Activated naive CD8-positive, alpha-beta T cell (primary cell): ENCODE data around the gene CKAP2.
"Not testable (repeated sequence)": the region's sequence is repeated elsewhere in the genome, so short reads cannot be mapped to it uniquely, and the experiment has no call there.

Experiments used
- H3K27ac Mint-ChIP-seq: one replicate; pipeline ENCODE4 v1.8.0; 2021; ENCODE audit warnings: mixed read lengths
- H3K27me3 Mint-ChIP-seq: one replicate; pipeline ENCODE4 v1.8.0; 2021; ENCODE audit warnings: mixed read lengths
- H3K36me3 Mint-ChIP-seq: one replicate; pipeline ENCODE4 v1.8.0; 2021; ENCODE audit warnings: mixed read lengths
- H3K4me1 Mint-ChIP-seq: one replicate; pipeline ENCODE4 v1.8.0; 2021; ENCODE audit warnings: low read depth, mixed read lengths
- H3K4me3 Mint-ChIP-seq: one replicate; pipeline ENCODE4 v1.8.0; 2021; ENCODE audit warnings: mild to moderate bottlenecking, mixed read lengths
- H3K9me3 Mint-ChIP-seq: one replicate; pipeline ENCODE4 v1.8.0; 2021; ENCODE audit warnings: low read depth, mixed read lengths

The CKAP2 gene

GRCh38 chr13:52447354-52447753 is 7.9 kb upstream of the CKAP2 start:
- Mint-ChIP-seq H3K36me3 (no peaks in the 10 kb centered on the region), H3K9me3 (no peaks in the 10 kb centered on the region), H3K27me3 (no peaks in the 10 kb centered on the region), H3K27ac (no peak overlapping the region), H3K4me3 (no peak overlapping the region), H3K4me1 (peaks cover 36% of the 10 kb centered on the region)

- H3K4me1 Mint-ChIP-seq, result peaks cover 36% of the 10 kb centered on the region
- H3K9me3 Mint-ChIP-seq, result no peaks in the 10 kb centered on the region
- H3K36me3 Mint-ChIP-seq, result no peaks in the 10 kb centered on the region
- no peak overlapping the region for H3K27ac Mint-ChIP-seq
- peak overlapping the region; percentile 86 for H3K4me3 Mint-ChIP-seq
- H3K27me3 Mint-ChIP-seq, result no peaks in the 10 kb centered on the region
These were observed 7.3 kb upstream of the CKAP2 start for GRCh38 chr13:52447815-52448552.

GRCh38 chr13:52449331-52450011 is 5.8 kb upstream of the CKAP2 start:
- Mint-ChIP-seq H3K4me1 (peaks cover 39% of the 10 kb centered on the region), H3K36me3 (no peaks in the 10 kb centered on the region), H3K27ac (peak overlapping the region; percentile 87), H3K27me3 (no peaks in the 10 kb centered on the region), H3K9me3 (no peaks in the 10 kb centered on the region), H3K4me3 (peak overlapping the region; percentile 98)

- Mint-ChIP-seq H3K9me3 (no peaks in the 10 kb centered on the region), H3K36me3 (no peaks in the 10 kb centered on the region), H3K4me3 (peak within 1 kb of the TSS; percentile 98), H3K27me3 (no peaks in the 10 kb centered on the region), H3K4me1 (peaks cover 40% of the 10 kb centered on the region), H3K27ac (peak within 1 kb of the TSS; percentile 87)
These were observed 5.1 kb upstream of the CKAP2 start, which contains the start of gene VPS36 for GRCh38 chr13:52450012-52450792. Gene VPS36, minus strand, starts transcription at chr13:52450634. Its CDS starts 40 bp downstream, at chr13:52450594.

- H3K4me1 Mint-ChIP-seq, result peaks cover 40% of the 10 kb centered on the region
- H3K36me3 Mint-ChIP-seq, result no peaks in the 10 kb centered on the region
- no peaks in the 10 kb centered on the region for H3K9me3 Mint-ChIP-seq
- peak overlapping the region; percentile 75 for H3K27ac Mint-ChIP-seq
- no peaks in the 10 kb centered on the region for H3K27me3 Mint-ChIP-seq
- H3K4me3 Mint-ChIP-seq, result peak overlapping the region; percentile 83
These were observed 4.5 kb upstream of the CKAP2 start for GRCh38 chr13:52450793-52451116.

- H3K27me3 Mint-ChIP-seq, result no peaks in the 10 kb centered on the region
- no peaks in the 10 kb centered on the region for H3K36me3 Mint-ChIP-seq
- H3K9me3 Mint-ChIP-seq, result no peaks in the 10 kb centered on the region
- H3K27ac Mint-ChIP-seq, result peak overlapping the region; percentile 75
- peaks cover 45% of the 10 kb centered on the region for H3K4me1 Mint-ChIP-seq
- peak overlapping the region; percentile 83 for H3K4me3 Mint-ChIP-seq
These were observed 4.0 kb upstream of the CKAP2 start for GRCh38 chr13:52451135-52451804.

- Mint-ChIP-seq H3K9me3 (no peaks in the 10 kb centered on the region), H3K27ac (no peak overlapping the region), H3K4me3 (no peak overlapping the region), H3K36me3 (no peaks in the 10 kb centered on the region), H3K27me3 (no peaks in the 10 kb centered on the region), H3K4me1 (peaks cover 43% of the 10 kb centered on the region)
These were observed 2.8 kb upstream of the CKAP2 start for GRCh38 chr13:52452470-52452869.

GRCh38 chr13:52454459-52454819 is 839 bp upstream of the CKAP2 start:
- Mint-ChIP-seq H3K9me3 (no peaks in the 10 kb centered on the region), H3K27ac (peak overlapping the region; percentile 97), H3K4me3 (peak overlapping the region; percentile 96), H3K27me3 (no peaks in the 10 kb centered on the region), H3K36me3 (no peaks in the 10 kb centered on the region), H3K4me1 (peaks cover 29% of the 10 kb centered on the region)

GRCh38 chr13:52455677-52456041 is 381 bp downstream of the CKAP2 start:
- H3K9me3 Mint-ChIP-seq, result no peaks in the 10 kb centered on the region
- H3K4me3 Mint-ChIP-seq, result peak overlapping the region; percentile 88
- peaks cover under 1% of the 10 kb centered on the region for H3K36me3 Mint-ChIP-seq
- H3K27me3 Mint-ChIP-seq, result no peaks in the 10 kb centered on the region
- H3K4me1 Mint-ChIP-seq, result peaks cover 24% of the 10 kb centered on the region
- peak overlapping the region; percentile 82 for H3K27ac Mint-ChIP-seq

- H3K4me1 Mint-ChIP-seq, result peaks cover 31% of the 10 kb centered on the region
These were observed 4.4 kb downstream of the CKAP2 start for GRCh38 chr13:52459668-52460067.

GRCh38 chr13:52461265-52461664 is 6.0 kb downstream of the CKAP2 start:
- Mint-ChIP-seq H3K9me3 (no peaks in the 10 kb centered on the region), H3K27me3 (no peaks in the 10 kb centered on the region), H3K36me3 (peaks cover 12% of the 10 kb centered on the region), H3K4me1 (peaks cover 24% of the 10 kb centered on the region), H3K27ac (no peak overlapping the region), H3K4me3 (no peak overlapping the region)

More at GRCh38 chr13:52459668-52460067, 4.4 kb downstream of the CKAP2 start:
- Mint-ChIP-seq H3K27ac (no peak overlapping the region), H3K27me3 (no peaks in the 10 kb centered on the region), H3K36me3 (peaks cover 9% of the 10 kb centered on the region), H3K4me3 (no peak overlapping the region), H3K9me3 (no peaks in the 10 kb centered on the region)

GRCh38 chr13:52463526-52463925 is 8.2 kb downstream of the CKAP2 start:
- Mint-ChIP-seq H3K9me3 (no peaks in the 10 kb centered on the region), H3K36me3 (peaks cover 20% of the 10 kb centered on the region), H3K27me3 (no peaks in the 10 kb centered on the region)

GRCh38 chr13:52468487-52468886 is 13.2 kb downstream of the CKAP2 start:
- not testable (repeated sequence) for H3K4me1 Mint-ChIP-seq, H3K27me3 Mint-ChIP-seq, H3K27ac Mint-ChIP-seq, H3K4me3 Mint-ChIP-seq, H3K9me3 Mint-ChIP-seq
- H3K36me3 Mint-ChIP-seq, result peaks cover 21% of the 10 kb centered on the region

More at GRCh38 chr13:52463526-52463925, 8.2 kb downstream of the CKAP2 start:
- Mint-ChIP-seq H3K4me3 (no peak overlapping the region), H3K4me1 (peaks cover 22% of the 10 kb centered on the region), H3K27ac (no peak overlapping the region)

GRCh38 chr13:52480677-52481428 is 25.6 kb downstream of the CKAP2 start:
- H3K36me3 Mint-ChIP-seq, H3K9me3 Mint-ChIP-seq, H3K4me1 Mint-ChIP-seq, H3K4me3 Mint-ChIP-seq, H3K27ac Mint-ChIP-seq, H3K27me3 Mint-ChIP-seq: not testable (repeated sequence)
